ENCODE measurements around the gene CPAMD8.

CPAMD8 gene

GRCh38 chr19:16917401-16917800, 109.2 kb downstream of the CPAMD8 start:
- no peak for DNase-seq (ENCODE audit: low read depth)

GRCh38 chr19:16915734-16916133, 110.9 kb downstream of the CPAMD8 start:
- DNase-seq (ENCODE audit: low read depth) = no peak

DNA sequence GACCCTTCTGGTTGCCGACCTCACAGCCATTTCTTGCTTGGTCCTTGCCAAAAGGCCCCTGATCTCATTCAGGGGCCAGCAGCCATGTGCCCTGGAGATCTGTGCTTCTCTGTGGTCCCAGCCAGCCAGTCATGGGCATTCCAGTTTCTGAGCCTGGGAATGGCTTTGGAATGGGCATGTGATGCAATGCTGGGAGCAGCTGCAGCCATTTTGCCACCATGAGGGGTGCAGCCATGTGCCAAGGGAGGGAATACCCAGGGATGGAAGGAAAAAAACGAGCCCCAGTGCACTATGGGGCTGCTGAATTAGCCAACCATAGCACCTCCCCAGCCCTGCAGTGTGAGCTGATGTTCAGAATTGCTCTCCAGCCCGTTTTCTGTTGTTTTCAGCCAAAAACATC, 111.5 kb downstream of the CPAMD8 start:
- DNase-seq (ENCODE audit: low read depth) = no peak

- no peak for DNase-seq (ENCODE audit: low read depth)
These were observed 112.2 kb downstream of the CPAMD8 start for GRCh38 chr19:16914421-16914820.

DNA sequence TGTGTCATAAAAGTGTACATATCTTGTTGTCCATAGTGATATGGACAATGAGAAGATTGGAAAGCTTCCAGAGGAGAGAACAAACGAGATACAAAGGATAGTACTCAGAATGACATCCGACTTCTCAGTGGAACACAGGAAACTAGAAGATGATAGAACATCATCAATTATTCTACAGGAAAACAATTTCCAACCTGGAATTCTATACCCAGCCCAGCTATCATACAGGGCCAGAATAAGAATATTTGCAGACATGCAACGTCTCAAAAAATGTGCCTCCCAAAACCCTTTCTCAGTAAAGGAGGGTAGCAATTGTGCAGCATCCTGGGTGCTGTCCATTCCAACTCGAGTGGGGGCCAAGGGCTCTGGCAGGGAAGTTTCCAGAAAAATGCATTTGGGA, 113.8 kb downstream of the CPAMD8 start:
- DNase-seq (ENCODE audit: low read depth) = no peak

DNA sequence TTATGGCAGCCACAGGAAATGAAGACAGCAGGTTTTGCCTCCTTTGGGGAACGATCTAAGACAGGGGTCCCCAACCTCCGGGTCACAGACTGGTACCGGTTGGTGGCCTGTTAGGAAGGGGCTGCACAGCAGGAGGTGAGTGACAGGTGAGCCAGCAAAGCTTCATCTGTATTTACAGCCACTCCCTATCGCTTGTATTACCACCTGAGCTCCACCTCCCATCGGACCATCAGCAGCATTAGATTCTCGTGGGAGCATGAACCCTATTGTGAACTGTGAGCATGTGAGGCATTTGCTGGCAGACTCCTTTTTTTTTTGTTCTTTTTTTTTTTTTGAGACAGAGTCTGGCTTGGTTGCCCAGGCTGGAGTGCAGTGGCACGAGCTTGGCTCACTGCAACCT, 115.6 kb downstream of the CPAMD8 start:
- DNase-seq (ENCODE audit: low read depth) = no peak

GRCh38 chr19:16908759-16909158, 117.9 kb downstream of the CPAMD8 start:
- DNase-seq (ENCODE audit: low read depth) = no peak

DNA sequence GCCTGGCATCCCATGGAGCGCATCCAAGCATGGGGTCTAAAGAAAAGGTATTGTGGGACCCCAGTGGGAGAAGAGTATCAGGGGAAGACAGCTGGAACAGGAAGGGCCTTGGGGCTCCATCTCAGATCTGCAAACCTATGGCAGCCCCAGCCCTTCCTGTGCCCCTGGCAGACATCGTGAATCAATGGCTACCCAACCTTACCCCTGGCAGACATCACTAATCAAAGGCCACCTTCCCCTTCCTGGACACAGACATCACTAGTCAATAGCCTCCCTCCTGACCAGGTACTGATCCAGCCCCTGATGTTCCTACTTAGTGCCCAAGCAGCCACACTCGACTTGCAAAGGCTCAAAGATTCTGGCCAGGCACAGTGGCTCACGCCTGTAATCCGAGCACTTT, 122.0 kb downstream of the CPAMD8 start:
- no peak for DNase-seq (ENCODE audit: low read depth)

- no peak for DNase-seq (ENCODE audit: low read depth)
These were observed 123.3 kb downstream of the CPAMD8 start for GRCh38 chr19:16903347-16903746.

DNA sequence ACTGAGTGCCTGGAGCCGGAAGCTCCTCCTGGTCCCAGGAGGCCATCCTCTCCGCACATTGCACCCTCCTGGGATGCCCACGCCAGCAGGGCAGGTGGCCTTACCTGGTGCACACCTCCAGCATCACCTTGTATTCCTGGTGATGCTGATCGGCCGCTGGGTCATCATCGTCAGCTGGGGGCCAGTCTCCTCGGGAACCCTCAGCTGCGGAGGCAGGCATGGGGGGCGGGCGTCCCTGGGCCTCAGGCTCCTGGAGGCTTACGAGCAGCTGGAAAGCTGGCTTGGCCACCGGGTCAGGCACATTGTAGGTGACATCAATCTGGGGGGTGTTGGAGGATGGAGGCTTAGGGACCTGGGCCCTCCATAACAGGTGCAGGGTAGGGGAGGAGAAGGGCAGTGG, 124.1 kb downstream of the CPAMD8 start:
- DNase-seq (ENCODE audit: low read depth) = no peak

- DNase-seq (ENCODE audit: low read depth) = no peak
These were observed 125.0 kb downstream of the CPAMD8 start for GRCh38 chr19:16901491-16902175.

- DNase-seq (ENCODE audit: low read depth) = no peak
These were observed 127.0 kb downstream of the CPAMD8 start for GRCh38 chr19:16899566-16900075.

GRCh38 chr19:16898361-16899015, 128.1 kb downstream of the CPAMD8 start:
- DNase-seq (ENCODE audit: low read depth) = no peak

GRCh38 chr19:16897856-16898161, 128.8 kb downstream of the CPAMD8 start:
- no peak for DNase-seq (ENCODE audit: low read depth)

DNA sequence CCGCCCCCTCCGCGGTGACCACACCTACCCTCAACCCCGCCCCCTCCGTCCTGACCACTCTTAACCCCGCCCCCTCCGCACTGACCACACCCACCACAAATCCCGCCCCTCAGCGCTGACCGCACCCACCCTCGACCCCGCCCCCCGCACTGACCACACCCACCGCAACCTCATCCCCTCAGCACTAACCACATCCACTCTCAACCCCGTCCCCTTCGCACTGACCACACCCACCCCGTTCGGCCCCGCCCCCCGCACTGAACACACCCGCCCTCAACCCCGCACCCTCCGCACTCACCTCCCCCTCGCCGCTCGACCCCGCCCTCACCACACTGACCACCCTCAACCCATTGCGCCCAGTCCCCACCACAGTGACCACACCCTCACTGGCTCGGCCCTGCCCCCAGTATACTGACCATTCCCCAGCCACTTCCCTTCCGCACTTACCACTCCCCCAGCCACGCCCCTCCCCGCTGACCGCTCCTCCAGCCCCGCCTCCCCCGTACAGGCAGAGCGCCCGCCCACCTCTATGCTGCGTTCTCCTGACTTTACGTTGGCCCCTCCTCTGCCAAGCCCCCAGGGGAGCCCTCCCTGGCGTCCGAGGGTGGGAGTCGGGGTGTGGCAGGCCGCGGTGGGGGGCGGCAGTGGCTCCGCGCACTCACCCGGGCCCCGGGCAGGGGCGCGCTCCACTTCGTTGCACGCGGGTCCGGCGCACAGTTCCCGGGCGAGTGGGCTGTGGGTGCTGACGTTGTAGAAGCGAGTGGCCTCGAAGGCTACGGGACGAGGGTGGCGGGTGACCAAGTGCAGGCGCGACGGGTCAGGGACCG, 129.4 kb downstream of the CPAMD8 start:
- peak; percentile 49 for DNase-seq (ENCODE audit: low read depth)

DNA sequence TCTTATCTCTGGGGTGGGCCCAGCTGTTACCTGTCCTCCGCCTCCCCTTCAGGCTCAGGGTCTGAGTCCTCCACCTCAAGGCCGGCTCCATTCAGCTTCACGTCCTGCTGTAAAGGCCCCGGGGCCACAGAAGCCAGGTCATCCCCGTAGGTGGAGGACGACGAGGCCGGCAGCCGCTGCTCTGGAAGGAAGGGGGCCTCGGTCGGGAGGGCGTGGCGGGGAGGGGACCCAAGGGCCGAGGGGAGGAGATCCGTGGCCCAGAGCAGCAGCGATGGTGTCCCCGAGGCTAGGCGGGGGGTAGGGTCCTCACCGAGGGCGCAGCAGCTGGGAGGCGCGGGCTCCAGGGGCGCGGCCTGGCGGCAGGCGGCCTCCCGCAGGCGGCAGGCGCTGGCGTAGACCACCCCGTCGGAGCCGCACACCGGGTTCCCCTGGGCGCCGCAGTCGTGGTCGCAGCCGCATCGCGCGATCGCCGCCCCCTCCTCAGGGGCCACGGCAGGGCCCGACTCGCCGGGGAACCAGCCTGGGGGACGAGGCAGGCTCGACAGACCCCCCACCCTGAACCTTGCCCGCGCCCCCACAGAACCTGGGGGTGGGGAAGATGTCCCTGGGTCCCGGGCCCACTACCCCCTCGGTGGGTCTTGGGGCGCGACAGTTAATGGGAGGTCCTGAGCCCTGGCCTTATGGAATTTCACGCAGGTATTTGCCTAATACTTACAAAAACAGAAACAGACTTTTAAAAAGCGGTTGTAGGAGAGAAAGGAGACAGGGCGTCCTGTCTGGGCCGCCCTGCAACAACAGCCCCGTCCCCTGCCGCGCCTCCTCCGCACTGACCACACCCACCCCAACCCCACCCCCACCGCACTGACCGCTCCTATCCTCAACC, 130.2 kb downstream of the CPAMD8 start:
- DNase-seq (ENCODE audit: low read depth) = no peak

- no peak for DNase-seq (ENCODE audit: low read depth)
These were observed 131.0 kb downstream of the CPAMD8 start for GRCh38 chr19:16895467-16896145.

GRCh38 chr19:16894080-16894479, 132.5 kb downstream of the CPAMD8 start:
- DNase-seq (ENCODE audit: low read depth) = no peak

DNA sequence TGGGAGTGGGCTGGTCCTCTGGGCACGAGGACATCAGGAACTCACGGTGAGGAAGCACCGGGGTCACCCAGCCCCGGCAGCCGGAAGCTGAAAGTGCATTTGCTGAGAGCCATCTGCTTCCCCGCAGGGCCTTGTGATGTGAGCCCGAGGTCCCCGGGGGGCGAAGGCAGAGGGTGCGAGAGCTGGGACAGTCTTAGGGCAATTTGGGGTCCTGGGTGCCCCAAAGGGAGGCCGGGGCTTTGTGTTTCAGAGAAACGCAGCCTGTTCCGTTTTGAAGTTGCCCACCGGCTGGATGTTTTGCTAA, 133.0 kb downstream of the CPAMD8 start:
- DNase-seq (ENCODE audit: low read depth) = no peak

DNA sequence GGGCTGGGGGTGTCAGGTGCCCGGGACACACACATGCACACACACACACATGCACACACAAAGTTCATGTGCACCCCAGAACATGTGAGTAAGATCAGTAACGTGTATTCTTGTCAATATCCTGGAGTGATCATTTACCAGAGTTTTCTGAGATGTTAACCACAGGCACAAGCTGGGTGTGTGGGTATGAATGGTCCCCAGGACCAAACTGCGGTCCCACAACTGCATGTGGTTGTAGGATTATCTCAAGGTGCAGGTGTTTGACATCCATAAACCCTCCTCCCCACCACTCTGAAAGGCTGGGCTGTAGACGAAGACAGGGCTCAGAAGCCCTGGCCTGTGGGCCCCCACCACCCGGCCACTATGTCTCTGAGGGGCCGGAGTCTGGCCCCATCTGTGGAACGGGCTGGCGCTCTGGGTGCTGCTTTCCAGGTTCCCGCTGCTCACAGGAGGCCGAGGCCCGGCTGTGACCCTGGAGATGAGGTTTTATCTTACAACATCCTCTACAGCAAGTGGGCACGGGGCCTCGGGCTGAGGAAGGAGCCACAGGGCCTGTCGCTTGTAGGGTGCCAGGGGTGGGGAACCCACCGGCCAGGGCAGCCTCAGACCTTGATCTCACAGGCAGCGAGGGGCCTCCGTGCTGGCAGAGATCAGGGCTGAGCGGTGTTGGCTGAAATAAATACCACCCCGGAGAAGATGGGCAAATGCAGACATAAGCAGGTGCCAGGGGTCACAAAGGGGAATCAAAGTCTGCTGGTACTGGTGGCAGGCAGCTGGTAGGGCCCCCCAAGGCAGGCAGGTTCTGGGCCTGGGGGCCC, 133.5 kb downstream of the CPAMD8 start:
- no peak for DNase-seq (ENCODE audit: low read depth)

DNA sequence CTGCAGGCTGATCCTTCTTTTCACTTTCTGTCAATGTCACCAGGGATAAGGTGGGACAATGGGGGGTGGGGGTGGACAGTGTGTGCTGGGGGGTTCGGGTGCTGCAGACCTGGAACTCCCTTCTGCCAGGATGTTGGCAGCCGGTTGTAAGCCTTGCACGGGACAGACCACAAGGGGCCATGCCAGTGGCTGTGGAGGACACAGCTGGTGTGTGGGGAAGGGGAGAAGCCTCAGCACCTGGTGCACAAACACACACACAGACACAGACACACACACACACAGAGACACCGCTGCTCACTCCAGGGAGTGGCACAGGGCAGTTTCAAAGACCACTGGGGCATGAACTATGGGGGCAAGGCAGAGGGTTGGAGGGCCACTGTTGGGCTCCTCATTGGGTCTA, 134.2 kb downstream of the CPAMD8 start:
- DNase-seq (ENCODE audit: low read depth) = no peak
